Activated naive CD8-positive, alpha-beta T cell (primary cell): ENCODE data around the gene TPI1.
"Not testable (repeated sequence)": the region's sequence is repeated elsewhere in the genome, so short reads cannot be mapped to it uniquely, and the experiment has no call there.

Source experiments
- H3K27ac Mint-ChIP-seq: one replicate; pipeline ENCODE4 v1.8.0; 2021; ENCODE audit warnings: mixed read lengths
- H3K27me3 Mint-ChIP-seq: one replicate; pipeline ENCODE4 v1.8.0; 2021; ENCODE audit warnings: mixed read lengths
- H3K36me3 Mint-ChIP-seq: one replicate; pipeline ENCODE4 v1.8.0; 2021; ENCODE audit warnings: mixed read lengths
- H3K4me1 Mint-ChIP-seq: one replicate; pipeline ENCODE4 v1.8.0; 2021; ENCODE audit warnings: low read depth, mixed read lengths
- H3K4me3 Mint-ChIP-seq: one replicate; pipeline ENCODE4 v1.8.0; 2021; ENCODE audit warnings: mild to moderate bottlenecking, mixed read lengths
- H3K9me3 Mint-ChIP-seq: one replicate; pipeline ENCODE4 v1.8.0; 2021; ENCODE audit warnings: low read depth, mixed read lengths

Gene TPI1

GRCh38 chr12:6851153-6851920 lies 16.0 kb upstream of the TPI1 start, which contains the start of gene CDCA3:
TSS of gene CDCA3 (minus strand) at chr12:6851286. CDS start at chr12:6850952, 334 bp downstream.
- no peaks in the 10 kb centered on the region for H3K9me3 Mint-ChIP-seq
- no peaks in the 10 kb centered on the region for H3K27me3 Mint-ChIP-seq
- H3K36me3 Mint-ChIP-seq: no peaks in the 10 kb centered on the region
- peaks cover 16% of the 10 kb centered on the region for H3K4me1 Mint-ChIP-seq
- peak within 1 kb of the TSS; percentile 99 for H3K4me3 Mint-ChIP-seq
- peak within 1 kb of the TSS; percentile 100 for H3K27ac Mint-ChIP-seq

GRCh38 chr12:6851921-6852650 lies 15.2 kb upstream of the TPI1 start, which contains the start of gene USP5:
TSS of gene USP5 (plus strand) at chr12:6852150. CDS start at chr12:6852180, 30 bp downstream.
- Mint-ChIP-seq H3K36me3 (no peaks in the 10 kb centered on the region), H3K27ac (peak within 1 kb of the TSS; percentile 100), H3K4me3 (peak within 1 kb of the TSS; percentile 99), H3K4me1 (peaks cover 16% of the 10 kb centered on the region), H3K9me3 (no peaks in the 10 kb centered on the region), H3K27me3 (no peaks in the 10 kb centered on the region)

DNA sequence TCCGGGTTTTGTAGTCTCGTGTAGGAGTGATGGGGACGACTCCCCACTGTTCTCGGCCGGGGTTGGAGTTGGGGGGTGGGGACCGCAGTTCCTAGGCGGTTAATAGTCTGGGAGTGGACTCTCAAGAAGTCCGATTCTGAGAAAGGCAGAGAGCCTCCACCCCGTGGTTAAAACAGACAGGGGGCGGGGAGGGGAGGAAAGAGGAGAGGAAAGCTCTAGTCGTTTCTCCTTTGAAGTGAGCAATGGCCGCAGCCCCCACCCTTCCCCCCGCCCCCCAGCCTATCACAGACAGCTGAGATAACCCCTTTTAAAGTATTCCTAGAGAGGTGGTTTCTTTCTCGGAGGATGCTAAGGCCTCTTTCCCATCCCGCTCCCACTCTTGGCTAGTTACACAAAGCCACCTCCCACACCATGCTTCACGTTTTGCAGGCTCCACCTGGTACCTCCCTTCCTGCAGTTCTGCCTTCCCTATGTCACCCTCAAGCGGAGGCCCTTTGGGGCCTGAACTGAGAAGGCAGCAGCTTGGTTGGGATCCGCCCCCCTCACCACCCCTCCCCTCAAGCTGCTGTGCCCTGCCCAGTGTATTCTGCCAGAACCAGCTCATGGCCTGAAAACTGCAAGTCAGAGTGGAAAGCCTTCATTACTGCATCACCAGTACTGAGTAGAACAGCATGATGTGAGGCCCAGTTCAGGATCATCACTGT lies 14.5 kb upstream of the TPI1 start:
- peaks cover 16% of the 10 kb centered on the region for H3K4me1 Mint-ChIP-seq
- peak overlapping the region; percentile 100 for H3K27ac Mint-ChIP-seq
- no peaks in the 10 kb centered on the region for H3K9me3 Mint-ChIP-seq
- no peaks in the 10 kb centered on the region for H3K36me3 Mint-ChIP-seq
- H3K27me3 Mint-ChIP-seq: no peaks in the 10 kb centered on the region
- H3K4me3 Mint-ChIP-seq: peak overlapping the region; percentile 99

GRCh38 chr12:6853626-6854025 lies 13.7 kb upstream of the TPI1 start:
- Mint-ChIP-seq H3K36me3 (no peaks in the 10 kb centered on the region), H3K4me1 (peaks cover 16% of the 10 kb centered on the region), H3K4me3 (peak overlapping the region; percentile 99), H3K27ac (peak overlapping the region; percentile 100), H3K27me3 (no peaks in the 10 kb centered on the region), H3K9me3 (no peaks in the 10 kb centered on the region)

DNA sequence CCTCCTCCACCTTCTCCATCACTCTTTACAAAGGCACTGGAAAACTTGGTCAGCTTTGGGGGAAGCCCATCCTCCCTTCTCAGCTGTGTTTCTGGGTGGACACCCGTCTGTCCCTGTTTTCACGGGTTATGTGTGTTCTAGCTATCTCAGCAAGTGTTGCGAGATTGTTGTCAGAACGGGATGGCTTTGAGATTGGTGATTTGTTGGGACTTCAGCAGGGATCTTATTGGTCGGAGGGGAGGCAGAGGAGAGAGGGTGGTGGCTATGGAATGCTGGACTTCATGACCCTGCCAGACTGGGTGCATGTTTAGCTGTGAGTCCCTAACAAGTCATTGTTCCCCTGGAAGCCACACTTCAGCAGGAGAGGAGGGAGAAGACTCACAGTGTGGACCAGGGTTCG lies 13.3 kb upstream of the TPI1 start:
- peaks cover 16% of the 10 kb centered on the region for H3K4me1 Mint-ChIP-seq
- no peaks in the 10 kb centered on the region for H3K36me3 Mint-ChIP-seq
- no peaks in the 10 kb centered on the region for H3K27me3 Mint-ChIP-seq
- H3K27ac Mint-ChIP-seq: peak overlapping the region; percentile 100
- H3K9me3 Mint-ChIP-seq: no peaks in the 10 kb centered on the region
- H3K4me3 Mint-ChIP-seq: peak overlapping the region; percentile 99

- H3K9me3 Mint-ChIP-seq: no peaks in the 10 kb centered on the region
- peak overlapping the region; percentile 46 for H3K27ac Mint-ChIP-seq
- H3K27me3 Mint-ChIP-seq: no peaks in the 10 kb centered on the region
- peaks cover under 1% of the 10 kb centered on the region for H3K36me3 Mint-ChIP-seq
- peaks cover 16% of the 10 kb centered on the region for H3K4me1 Mint-ChIP-seq
- H3K4me3 Mint-ChIP-seq: no peak overlapping the region
These were observed 12.0 kb upstream of the TPI1 start for GRCh38 chr12:6855322-6855721.

GRCh38 chr12:6858799-6859198 lies 8.5 kb upstream of the TPI1 start:
- H3K9me3 Mint-ChIP-seq: no peaks in the 10 kb centered on the region
- H3K4me3 Mint-ChIP-seq: no peak overlapping the region
- H3K4me1 Mint-ChIP-seq: peaks cover 5% of the 10 kb centered on the region
- peaks cover 6% of the 10 kb centered on the region for H3K36me3 Mint-ChIP-seq
- H3K27ac Mint-ChIP-seq: no peak overlapping the region
- no peaks in the 10 kb centered on the region for H3K27me3 Mint-ChIP-seq

- Mint-ChIP-seq H3K4me1 (no peaks in the 10 kb centered on the region), H3K4me3 (no peak overlapping the region), H3K27ac (no peak overlapping the region), H3K9me3 (no peaks in the 10 kb centered on the region), H3K36me3 (peaks cover 6% of the 10 kb centered on the region), H3K27me3 (no peaks in the 10 kb centered on the region)
These were observed 7.2 kb upstream of the TPI1 start for GRCh38 chr12:6860116-6860515.

- peaks cover 5% of the 10 kb centered on the region for H3K4me1 Mint-ChIP-seq
- H3K27ac Mint-ChIP-seq: no peak overlapping the region
- no peak overlapping the region for H3K4me3 Mint-ChIP-seq
- H3K9me3 Mint-ChIP-seq: no peaks in the 10 kb centered on the region
- H3K27me3 Mint-ChIP-seq: no peaks in the 10 kb centered on the region
- peaks cover 6% of the 10 kb centered on the region for H3K36me3 Mint-ChIP-seq
These were observed 6.4 kb upstream of the TPI1 start for GRCh38 chr12:6860942-6861341.

GRCh38 chr12:6861391-6861790 lies 5.9 kb upstream of the TPI1 start:
- peaks cover 6% of the 10 kb centered on the region for H3K36me3 Mint-ChIP-seq
- no peak overlapping the region for H3K27ac Mint-ChIP-seq
- H3K4me3 Mint-ChIP-seq: no peak overlapping the region
- H3K9me3 Mint-ChIP-seq: no peaks in the 10 kb centered on the region
- H3K27me3 Mint-ChIP-seq: no peaks in the 10 kb centered on the region
- peaks cover 8% of the 10 kb centered on the region for H3K4me1 Mint-ChIP-seq

DNA sequence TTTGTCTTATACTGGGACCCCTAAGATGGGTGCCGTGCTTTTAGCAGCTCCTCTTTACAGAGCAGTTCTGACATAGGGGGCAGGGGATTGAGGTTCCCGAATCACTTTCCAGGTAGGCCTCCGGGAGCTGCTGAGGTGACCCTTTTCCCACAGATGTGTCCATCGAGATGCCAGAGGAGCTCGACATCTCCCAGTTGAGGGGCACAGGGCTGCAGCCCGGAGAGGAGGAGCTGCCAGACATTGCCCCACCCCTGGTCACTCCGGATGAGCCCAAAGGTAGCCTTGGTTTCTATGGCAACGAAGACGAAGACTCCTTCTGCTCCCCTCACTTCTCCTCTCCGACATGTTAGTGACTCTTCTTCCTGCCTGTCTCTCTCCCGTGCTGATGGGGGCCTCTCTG lies 4.3 kb upstream of the TPI1 start:
- H3K27ac Mint-ChIP-seq: no peak overlapping the region
- no peaks in the 10 kb centered on the region for H3K27me3 Mint-ChIP-seq

GRCh38 chr12:6863586-6864321 lies 3.6 kb upstream of the TPI1 start:
- Mint-ChIP-seq H3K36me3 (peaks cover 6% of the 10 kb centered on the region), H3K4me3 (no peak overlapping the region), H3K9me3 (no peaks in the 10 kb centered on the region), H3K27me3 (no peaks in the 10 kb centered on the region), H3K4me1 (peaks cover 19% of the 10 kb centered on the region), H3K27ac (no peak overlapping the region)

More for the DNA sequence above, 4.3 kb upstream of the TPI1 start:
- H3K4me1 Mint-ChIP-seq: peaks cover 15% of the 10 kb centered on the region
- no peak overlapping the region for H3K4me3 Mint-ChIP-seq
- peaks cover 6% of the 10 kb centered on the region for H3K36me3 Mint-ChIP-seq
- H3K9me3 Mint-ChIP-seq: no peaks in the 10 kb centered on the region

DNA sequence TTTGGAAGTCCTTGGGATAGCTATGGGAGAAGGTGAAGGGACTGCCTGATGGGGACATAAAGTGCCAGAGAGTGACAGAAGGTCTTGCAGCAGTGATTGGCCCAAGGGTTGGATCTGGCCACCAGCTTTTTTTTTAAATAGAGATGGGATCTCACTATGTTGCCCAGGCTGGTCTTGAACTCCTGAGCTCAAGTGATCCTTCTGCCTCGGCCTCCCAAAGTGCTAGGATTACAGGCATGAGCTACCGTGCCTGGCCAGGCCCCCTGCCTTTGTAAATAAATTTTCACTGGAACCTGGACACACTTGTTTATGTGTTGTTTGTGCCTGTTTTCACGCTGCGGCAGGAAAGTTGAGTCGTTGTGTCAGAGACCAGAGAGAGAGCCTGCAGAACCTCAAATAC lies 2.0 kb upstream of the TPI1 start:
- H3K9me3 Mint-ChIP-seq, H3K4me3 Mint-ChIP-seq, H3K27me3 Mint-ChIP-seq, H3K36me3 Mint-ChIP-seq: not testable (repeated sequence)
- Mint-ChIP-seq H3K27ac (peak overlapping the region; percentile 34), H3K4me1 (peaks cover 33% of the 10 kb centered on the region)

GRCh38 chr12:6866163-6866919 lies 990 bp upstream of the TPI1 start:
- H3K27me3 Mint-ChIP-seq: no peaks in the 10 kb centered on the region

More at GRCh38 chr12:6866163-6866919, 990 bp upstream of the TPI1 start:
- Mint-ChIP-seq H3K4me3 (peak overlapping the region; percentile 94), H3K4me1 (peaks cover 43% of the 10 kb centered on the region), H3K9me3 (no peaks in the 10 kb centered on the region), H3K27ac (no peak overlapping the region), H3K36me3 (peaks cover 3% of the 10 kb centered on the region)
